GM12892 (cell line): ENCODE results near the gene KIF3C.
"Not testable (repeated sequence)": the region's sequence is repeated elsewhere in the genome, so short reads cannot be mapped to it uniquely, and the experiment has no call there.

ENCODE experiments used
- DNase-seq: peaks from one replicate; pipeline ENCODE4 v3.0.0; 2011; ENCODE audit not compliant: insufficient read length
- FAIRE-seq: peaks from 2 replicates; lab custom pipeline; 2011; peaks lifted over from hg19 to GRCh38; lab: Jason Lieb, UNC
- POLR2A ChIP-seq: IDR thresholded peaks from 2 replicates; pipeline ENCODE4 v1.6.1; 2011; ENCODE audit warnings: low read depth, low read length, control low read depth
- POLR2AphosphoS5 ChIP-seq: IDR thresholded peaks from 2 replicates; pipeline ENCODE4 v1.6.1; 2011; ENCODE audit warnings: low read depth, low read length, control low read depth
- TAF1 ChIP-seq: IDR thresholded peaks from 2 replicates; pipeline ENCODE4 v1.6.1; 2011; ENCODE audit warnings: low read depth, mild to moderate bottlenecking, control low read depth, low read length, borderline replicate concordance

The KIF3C gene

DNA sequence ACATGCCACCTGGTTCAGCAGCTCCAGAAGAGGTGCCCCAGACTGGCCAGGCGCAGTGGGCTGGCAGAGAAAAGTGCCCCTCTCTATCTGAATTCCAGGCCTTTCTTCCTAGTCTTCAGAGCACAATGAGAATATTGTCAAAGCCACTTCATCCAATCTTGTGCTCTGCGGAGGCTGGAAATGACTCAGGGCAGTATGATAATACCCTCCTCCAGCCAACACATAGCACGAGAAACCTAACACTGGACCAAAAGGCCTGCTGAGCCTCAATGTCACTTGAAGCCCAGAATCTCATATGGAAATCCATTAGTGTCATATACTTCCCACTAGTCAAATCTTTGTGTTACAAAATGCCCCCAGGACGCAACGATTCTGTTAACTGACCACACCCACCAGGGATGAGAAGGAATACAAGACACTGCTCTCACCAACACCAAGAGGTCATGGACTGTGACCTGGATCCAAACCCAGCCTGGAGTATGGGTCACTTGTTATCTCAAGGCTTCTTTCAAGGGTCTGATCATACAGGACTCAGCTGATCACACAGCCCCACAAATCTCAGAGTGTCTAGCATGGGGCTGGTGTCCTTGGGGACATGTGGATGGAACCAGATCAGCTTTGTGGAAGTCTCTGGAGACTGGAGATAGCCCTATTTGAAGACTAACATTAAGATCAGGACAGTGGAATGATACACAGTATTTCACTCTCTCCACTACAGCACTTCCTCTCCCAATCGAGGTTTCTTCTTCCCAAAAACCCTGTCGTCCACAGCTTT, 10.1 kb downstream of the KIF3C start:
- FAIRE-seq = no peak
- no peak for DNase-seq
- no peak for TF ChIP-seq POLR2AphosphoS5
- TF ChIP-seq TAF1 = no peak
- no peak for TF ChIP-seq POLR2A

DNA sequence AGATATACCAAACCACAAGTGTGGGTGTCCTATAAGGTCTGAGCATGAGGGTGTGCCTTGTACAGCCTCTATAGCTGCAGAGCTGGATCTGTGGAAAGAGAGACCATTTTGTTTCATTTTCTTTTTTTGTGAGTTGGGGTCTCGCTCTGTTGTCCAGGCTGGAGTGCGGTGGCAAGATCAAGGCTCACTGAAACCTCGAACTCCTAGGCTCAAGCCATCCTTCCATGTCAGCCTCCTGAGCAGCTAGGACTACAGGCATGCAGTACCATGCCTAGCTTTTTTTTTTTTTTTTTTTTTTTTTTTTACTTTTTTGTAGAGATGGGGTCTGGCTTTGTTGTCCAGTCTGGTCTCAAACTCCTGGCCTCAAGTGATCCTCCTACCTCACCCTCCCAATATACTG, 10.7 kb downstream of the KIF3C start:
- DNase-seq = no peak
- no peak for FAIRE-seq
- TF ChIP-seq POLR2AphosphoS5 = no peak
- TF ChIP-seq TAF1 = no peak
- no peak for TF ChIP-seq POLR2A

DNA sequence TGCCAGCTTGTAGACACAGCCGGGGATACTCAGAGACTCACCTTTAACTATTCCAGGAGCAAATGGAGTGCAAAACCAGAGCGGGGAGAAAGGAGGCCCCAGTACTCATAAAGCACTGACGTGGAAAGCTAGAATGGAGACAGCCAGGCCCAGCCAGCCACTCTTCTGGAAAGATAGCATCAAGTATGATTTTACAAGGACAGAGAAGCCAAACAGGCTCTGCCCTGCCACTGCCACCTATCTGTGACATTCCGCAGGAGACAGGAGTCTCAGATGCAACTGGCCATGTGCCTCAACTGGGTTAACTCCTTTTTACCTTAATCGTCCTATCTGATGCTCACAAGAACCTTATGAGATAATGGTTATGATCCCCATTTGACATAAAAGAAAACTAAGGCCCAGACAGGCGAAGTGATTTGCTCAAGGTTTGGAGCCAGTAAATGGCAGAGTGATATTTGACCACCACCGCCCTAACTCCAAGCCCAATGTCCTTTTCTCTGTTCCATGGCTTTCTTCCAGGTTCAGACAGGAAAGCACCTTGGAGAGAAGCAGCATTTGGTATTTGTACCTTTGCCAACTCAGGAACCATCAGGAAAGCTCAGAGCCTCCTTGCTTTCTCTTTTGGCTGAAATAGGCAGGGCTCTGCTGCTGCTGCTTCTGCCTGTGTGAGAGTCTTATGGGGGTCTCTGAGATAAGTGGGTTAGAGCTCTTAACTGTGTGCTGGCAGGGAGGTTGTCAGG, 15.6 kb downstream of the KIF3C start:
- no peak for FAIRE-seq
- no peak for TF ChIP-seq POLR2AphosphoS5
- TF ChIP-seq POLR2A = no peak
- no peak for TF ChIP-seq TAF1
- no peak for DNase-seq

DNA sequence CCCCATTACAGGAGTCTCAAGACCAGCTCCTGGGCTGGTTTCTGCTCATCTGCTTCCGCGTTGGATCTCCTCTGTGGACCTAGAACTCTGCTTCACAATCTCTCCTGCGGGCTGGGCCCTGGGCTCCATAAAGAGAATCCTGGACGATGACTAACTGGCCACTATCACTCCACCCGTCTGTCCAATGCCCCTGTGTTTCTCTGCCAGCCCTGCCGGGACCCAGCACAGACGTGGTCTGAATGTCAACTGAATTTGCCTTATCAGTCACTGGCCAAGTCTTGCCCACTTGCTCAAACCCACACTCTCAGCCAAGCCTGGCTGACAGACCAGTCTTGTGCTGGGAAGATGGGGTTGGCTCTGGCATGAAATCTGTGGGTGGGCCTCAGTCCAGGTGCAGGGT, 17.4 kb downstream of the KIF3C start:
- no peak for FAIRE-seq
- TF ChIP-seq POLR2AphosphoS5 (no peak), TAF1 (no peak), POLR2A (no peak)
- no peak for DNase-seq

DNA sequence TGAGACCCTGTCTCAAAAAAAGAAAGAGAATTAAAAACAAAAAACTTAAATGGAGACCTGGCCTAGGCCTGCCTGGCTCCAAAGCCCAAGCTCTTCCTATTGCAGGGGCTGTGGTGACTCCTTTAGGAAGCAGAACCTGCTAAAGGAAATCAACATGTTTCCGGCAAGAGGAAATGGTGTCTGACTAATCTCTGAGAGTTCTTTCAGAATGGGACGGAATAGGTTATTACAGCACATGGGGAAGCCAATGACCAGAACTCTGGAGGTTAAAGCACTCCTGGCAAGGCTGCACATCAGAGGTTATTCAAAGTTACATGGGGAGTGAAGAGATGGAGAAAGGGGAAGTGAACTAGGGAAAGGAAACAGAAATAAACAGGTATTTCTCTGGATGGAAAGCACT, 21.4 kb downstream of the KIF3C start:
- FAIRE-seq (no peak), DNase-seq (no peak)
- TF ChIP-seq TAF1 (no peak), POLR2A (no peak), POLR2AphosphoS5 (no peak)

DNA sequence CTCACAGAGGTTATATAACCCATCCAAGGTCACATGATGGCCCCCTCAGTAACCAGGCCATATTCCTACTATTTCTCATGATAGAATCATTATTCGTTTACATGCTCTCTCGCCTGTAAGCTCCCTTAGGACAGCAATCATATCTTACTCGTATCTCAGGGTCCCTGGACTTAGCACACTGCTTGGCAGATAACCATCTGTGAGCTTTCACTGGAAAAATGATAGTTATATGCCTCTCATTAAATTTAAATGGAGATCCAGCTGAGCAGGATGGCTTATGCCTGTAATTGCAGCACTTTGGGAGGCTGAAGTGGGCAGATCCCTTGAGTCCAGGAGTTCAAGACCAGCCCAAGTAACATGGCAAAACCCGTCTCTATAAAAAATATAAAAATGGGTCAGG, 21.9 kb downstream of the KIF3C start:
- DNase-seq = no peak
- no peak for FAIRE-seq
- TF ChIP-seq TAF1 (no peak), POLR2AphosphoS5 (no peak), POLR2A (no peak)

DNA sequence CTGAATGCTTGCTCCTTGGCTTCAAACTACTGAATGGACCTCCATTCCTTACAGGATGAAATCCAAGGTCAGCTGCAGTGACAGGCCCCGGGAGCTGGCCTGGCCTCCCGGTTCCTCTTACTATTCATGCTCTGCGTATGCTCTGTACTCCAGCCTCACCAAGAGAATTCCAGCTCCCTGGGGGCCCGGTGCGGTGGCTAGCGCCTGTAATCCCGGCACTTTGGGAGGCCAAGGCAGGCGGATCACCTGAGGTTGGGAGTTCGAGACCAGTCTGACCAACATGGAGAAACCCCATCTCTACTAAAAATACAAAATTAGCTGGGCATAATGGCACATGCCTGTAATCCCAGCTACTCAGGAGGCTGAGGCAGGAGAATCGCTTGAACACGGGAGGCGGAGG, 23.7 kb downstream of the KIF3C start:
- FAIRE-seq, DNase-seq: not testable (repeated sequence)

DNA sequence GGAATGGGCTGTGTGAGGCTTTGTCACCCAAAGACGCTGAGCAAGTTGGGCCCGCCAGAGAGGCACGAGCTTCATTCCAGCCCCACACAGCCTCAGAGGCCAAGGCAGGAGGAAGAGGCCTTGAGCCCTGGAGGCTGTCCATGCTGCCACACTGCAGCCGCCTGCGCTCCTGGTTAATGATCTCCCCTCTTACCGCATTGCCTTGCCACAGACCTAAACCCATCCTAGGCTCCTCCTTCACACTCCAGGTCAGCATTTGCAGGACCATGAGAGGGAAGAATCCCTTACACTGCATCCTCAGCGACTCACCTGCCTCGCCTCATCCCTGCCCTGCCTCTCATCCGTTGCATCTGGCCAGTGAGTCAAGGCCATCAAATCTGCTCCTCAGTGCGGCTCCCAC, 24.6 kb downstream of the KIF3C start:
- FAIRE-seq = no peak

DNA sequence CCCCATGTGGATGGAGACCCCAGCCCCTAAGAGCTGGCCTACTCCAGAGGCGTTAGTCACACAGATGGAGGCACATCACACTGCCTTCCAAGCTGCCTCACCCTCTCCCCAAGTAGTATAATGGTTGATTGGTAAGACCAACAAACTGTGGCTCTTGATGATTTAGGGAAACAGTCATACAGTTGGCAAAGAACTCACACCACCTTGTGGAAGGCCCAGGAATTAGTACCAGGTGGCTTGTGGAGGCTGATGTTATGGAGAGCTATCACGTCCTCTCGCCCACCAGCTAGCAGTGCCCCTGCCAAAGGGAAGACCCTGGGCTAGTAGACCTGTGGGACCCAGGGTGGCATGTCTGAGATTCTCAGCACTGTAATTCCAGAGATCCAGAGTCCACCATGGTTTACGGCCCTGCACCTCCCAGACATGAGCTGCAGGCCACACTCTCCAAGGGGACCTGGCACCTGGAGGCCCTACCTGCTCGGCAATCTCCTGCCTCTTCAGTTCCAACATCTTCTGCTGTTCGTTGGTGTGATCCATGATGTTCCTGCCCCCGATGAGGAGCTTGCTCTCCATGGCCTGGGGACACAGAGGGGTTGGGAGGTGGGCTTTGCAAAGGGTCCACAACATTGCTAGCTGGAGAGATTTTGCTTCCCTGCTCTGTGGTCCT, 26.3 kb downstream of the KIF3C start:
- no peak for FAIRE-seq

More for the DNA sequence above, 24.6 kb downstream of the KIF3C start:
- TF ChIP-seq POLR2A = no peak
- no peak for TF ChIP-seq POLR2AphosphoS5
- TF ChIP-seq TAF1 = no peak
- DNase-seq = no peak

DNA sequence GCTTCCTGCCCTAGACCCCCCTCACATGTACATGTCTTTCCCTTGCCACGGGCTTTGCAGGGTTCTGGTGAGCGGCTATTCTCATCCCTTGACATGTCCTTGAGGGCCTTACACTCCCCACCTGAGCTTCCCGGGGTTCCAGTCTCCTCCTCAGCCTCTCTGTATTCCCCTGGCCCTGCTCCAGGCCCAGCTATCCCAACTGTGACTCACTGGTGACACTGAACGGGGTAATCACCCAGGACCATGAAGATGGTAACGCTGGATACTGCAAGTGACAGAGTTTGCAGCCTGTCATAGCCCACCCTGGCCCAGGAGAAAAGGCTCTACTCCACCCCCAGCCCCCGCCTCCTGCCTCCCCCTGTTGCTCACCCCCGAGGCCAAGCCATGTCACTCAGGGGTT, 27.3 kb downstream of the KIF3C start:
- DNase-seq = no peak
- no peak for FAIRE-seq
- TF ChIP-seq POLR2AphosphoS5 (no peak), TAF1 (no peak), POLR2A (no peak)

More for the DNA sequence above, 26.3 kb downstream of the KIF3C start:
- DNase-seq = no peak
- TF ChIP-seq POLR2A (no peak), POLR2AphosphoS5 (no peak), TAF1 (no peak)

DNA sequence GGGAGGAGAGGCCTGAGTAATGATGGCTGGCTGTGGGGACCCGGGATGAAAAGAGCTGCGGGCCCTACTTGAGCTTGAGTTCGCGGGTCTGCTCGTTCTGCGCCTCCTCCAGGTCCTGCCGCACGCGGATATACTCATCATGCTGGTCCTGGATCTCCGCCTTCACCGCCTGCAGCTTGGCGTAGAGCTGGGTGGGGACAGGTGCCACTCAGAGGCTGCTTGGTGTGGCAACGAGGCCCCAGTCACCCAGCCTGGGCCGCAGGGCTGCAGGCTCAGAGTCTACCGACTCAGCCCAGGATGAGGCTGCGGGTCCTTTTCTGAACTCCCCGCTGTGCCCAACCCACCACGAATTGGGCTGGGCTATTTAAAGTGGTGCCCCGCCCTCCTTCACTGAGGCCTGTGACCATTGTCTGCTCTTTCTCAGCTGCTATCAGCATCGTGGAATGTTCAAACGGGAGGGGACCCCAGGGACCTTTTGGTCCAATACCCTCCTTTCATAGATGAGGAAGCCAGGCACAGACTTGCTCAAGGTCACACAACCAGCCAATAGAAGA, 28.0 kb downstream of the KIF3C start:
- TF ChIP-seq POLR2AphosphoS5 = no peak
- DNase-seq (no peak), FAIRE-seq (no peak)

DNA sequence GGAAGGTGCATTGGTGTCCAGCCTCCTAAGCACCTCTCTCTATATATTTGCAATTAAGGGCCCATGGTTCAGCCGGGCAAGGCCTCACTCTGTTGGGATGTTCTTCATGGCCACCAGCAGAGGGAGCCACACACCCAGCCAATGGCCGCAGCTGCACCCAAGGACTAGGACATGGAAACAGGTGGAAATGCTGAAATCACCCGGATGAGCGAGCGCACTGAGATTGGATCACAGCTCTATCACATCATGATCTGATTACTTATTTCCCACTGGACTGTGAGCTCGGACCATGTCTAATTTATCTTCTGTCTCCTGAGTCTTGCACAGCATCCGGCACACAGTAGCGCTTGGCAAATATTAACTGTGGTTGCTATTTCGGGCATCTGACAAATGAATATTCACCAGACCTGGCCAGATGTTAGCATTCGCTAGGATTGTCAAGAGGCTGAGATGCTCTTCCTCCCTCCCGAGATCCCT, 31.2 kb downstream of the KIF3C start:
- DNase-seq (peak; percentile 61), FAIRE-seq (peak; percentile 67)
- TF ChIP-seq POLR2A = no peak
- TF ChIP-seq TAF1 = no peak
